ENCODE measurements around the gene ETV3.

The ETV3 gene

DNA sequence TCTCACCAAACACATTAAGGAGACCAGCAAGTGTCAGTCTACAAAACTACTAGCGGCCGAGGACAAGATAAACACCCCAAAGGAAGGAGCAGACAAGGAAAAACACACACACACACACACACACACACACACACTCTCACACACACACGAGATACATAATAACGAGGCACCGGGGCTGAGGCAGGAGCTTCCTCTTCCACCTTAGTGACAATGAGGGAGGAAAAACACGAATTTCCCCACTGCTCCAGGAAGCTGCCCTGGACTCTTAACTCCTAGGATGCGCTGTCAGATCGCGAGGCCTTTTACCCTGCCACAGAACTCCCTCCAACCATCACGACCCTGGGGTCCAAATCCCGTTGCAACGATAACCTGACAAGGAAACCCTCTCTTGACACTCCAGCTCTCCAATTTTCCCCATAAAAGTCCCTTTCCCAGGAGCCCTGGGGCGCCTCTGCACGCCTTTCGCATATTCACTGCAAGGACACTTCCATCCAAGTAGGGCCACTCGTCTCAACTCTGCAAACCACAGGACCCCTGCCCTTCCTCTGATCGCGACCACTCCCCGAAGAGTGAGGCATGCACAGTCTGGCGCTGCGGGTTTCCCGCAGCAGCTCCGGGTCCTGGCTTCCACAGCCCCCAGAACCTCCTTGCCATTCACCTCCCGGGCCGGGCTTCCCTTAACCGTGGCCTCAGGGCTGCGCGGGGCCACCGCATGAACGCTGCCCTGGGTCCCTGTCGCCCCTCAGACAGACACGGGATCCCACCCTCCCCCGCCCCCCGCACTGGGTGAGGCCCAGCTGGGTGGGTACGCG is 581 bp downstream of the ETV3 start:
- DNase-seq: no peak

DNA sequence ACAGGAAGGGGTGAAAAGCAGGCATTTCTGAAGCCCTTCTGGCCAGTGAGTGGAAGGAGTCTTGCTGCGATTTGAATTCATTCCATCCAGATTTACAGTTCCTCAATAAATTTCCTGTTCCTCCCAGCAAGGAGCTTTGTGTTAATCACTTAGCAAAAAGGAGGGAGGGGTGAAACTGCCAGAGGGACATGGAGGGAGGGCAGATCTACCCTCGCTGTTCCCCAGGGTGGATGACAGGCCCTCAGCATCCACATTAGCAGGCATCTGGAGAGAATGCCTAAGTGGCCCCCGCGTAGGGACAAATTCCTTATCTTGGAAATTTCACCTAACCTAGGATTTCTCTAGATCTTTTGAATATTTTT is 1.2 kb downstream of the ETV3 start:
- DNase-seq: no peak

DNA sequence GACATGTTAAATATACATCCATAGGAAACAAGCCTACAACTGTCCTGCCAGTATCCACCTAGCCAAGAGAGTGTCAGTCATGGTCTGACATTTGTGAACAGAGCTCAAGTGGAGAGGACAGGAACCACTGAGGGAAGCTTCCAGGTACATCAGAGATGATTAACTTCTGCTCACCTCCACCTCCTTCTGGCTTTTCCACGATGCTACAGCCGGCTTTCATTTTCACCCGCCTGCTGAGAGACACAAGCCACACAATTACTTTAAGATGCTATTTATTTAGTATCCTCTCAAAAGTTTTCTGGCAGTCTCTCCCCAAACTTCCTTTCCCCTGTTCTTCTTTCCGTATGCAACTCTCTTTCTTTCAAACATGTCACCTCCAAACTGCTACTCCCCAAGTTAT is 2.1 kb downstream of the ETV3 start:
- DNase-seq: no peak

DNA sequence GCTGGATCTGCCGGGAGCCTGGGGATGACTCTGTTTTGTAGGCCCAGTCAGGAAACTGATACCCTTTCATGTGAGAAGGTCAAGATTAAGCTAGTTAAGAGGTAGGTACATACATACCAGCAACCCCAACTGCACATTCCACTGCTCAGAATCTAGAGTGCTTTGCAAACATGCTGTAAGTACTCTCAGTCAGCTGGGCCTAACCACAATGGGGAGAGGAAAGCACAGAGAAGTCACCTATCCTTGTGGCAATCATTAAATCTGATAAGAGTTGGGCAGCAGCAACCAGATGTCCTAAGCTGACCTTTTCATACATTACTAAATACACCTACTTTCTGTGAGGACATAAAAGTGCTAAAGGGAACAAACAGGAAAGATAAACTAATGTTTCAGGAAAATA is 2.5 kb downstream of the ETV3 start:
- no peak for DNase-seq

DNA sequence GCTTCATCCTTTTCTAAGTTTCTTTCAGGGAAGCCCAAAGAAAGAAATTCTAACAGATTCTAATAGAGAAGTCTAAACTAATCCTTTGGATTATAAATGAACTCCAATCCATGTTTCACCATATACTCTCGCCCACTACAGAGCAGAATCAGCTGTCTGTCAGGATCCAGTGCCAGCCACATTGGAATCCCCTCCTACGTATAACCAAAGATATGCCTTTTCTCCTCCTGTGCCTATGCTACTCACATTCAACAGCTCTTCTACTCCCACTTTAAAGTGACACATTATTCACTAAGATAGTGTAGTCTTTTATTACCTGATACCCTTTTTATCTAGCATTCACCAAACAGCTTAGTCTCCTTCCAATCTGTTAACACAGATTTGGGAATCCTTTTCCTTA is 3.1 kb downstream of the ETV3 start:
- no peak for DNase-seq

DNA sequence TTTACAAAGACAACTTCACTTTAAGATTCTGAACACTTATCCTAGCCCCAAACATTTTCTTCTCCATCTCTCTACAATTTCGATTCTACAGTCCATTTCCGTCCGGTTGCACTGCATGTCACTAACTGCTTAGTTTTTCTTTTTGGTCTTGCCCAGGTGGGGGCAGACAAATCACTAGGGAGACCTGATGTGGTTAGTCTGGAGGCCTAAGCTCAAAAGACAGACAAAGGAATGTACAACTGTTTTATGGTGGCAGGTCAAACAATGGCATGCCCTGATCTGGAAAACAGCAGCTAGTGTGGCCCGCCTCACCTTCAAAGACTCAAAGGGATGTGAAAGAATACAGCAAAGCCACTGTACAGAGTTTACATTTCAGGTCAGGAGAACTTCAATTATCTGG is 3.8 kb downstream of the ETV3 start:
- DNase-seq: no peak

DNA sequence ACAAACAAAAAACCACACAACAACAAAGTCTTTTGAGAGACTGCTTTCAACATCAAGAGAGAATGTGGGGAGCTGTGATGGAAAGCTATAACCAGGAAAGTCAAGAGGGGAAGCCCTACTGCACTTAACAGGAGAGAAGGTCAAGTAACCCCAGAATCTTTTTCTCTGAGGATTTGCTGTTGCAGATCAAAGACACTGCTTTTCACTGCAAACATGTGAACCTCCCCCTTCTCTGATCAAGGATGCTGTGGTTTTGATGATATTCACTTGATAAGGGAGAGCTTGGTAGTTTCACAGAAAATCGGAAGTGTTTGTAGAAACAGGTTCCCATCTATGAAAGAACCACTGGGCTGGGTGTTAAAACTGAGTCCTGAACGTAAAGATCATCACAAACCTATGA is 4.8 kb downstream of the ETV3 start:
- peak; percentile 16 for DNase-seq

DNA sequence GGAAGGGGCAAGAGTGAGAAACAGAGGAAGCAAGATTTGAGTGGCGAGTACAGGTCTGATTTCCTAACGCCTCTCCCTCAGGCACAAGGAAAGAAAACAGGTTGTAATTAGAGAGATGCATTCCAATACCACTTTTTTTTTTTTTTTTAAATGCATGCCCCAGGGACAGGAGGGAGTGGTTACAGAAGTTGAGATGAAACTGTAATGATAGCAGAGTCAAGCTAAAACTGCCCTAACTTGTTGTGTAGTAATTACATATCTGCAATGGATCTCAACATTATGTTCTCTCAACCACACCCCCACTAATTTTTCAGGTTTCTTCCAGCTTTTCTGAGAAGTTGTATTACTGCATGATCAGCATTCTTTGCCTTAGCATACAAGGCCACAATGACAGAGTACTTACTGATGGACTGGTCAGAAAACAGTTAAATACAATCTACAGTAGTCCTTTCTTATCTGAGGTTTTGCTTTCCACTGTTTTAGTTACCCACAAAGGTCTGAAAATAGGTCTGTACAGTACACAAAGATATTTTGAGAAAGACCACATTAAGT is 5.5 kb downstream of the ETV3 start:
- no peak for DNase-seq

DNA sequence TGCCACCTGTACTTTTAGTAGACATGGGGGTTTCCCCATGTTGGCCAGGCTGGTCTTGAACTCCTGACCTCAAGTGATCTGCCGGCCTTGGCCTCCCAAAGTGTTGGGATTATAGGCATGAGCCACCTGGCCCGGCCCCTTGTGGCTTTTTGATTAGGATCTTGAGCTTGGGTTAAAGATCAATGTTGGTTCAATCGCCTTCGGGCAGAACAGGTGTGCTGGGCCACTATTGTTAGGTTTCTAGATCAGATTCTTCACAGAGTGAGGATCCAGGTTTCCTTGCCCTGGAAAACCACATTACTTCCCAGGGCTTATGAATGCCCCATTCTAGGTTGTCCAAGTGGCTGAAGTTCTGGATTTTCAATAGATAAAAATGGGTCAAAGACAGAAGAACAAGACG is 6.1 kb downstream of the ETV3 start:
- DNase-seq: no peak

DNA sequence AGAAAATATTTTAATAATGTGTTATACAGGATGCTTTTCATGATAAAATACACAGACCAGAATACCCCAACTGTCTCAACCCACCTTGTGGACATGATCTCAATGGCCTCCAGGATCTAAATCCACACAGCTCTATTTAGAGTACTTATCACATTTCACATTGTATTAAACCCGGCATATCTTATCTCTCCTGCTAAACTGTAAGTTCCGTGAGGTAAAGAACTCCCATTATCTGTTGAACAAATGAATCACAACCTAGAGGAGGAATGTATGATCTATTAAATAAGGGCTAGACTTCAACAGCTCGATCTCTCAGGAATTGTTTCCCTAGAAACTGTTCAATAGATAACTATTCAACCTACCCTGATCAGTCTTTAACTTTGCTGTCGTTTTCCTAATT is 6.9 kb downstream of the ETV3 start:
- no peak for DNase-seq

DNA sequence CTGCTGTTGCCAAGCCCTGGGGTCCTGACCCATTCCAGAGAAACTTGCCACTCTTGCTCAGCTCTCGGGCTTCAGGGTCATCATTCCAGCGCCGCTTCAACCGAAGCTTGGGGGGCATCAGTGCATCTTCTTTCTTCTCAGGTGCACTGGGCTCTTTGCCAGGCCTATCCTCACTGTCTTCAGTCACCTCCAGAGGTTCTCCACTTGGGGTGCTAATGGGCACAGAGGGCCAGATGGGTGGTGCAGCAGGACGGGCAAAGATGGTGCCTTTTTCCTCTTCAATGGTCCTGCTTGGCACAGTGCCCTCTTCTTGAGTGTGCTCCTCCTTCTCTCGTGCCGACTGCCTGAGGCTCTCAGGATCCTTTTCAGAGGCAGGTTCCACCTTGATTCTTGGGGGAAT is 13.3 kb downstream of the ETV3 start:
- DNase-seq: no peak

DNA sequence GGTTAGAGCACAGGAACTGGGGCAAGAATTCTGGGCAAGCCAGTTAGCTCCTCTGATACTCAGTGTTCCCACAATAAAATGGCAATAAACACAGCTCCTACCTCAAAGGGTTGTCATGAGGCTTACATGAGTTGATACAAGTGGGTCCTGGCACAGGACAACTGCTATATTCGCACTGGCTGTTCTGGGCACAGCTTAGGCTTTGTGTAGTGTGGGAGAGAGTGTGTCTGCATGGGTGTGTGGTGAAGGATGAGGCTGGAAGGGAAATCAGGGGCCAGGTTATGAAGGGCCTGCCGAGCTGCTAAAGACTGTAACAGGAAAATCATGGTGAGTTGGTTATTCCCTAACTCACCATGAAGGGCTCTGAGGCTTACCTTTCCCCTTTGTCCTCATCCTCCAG is 18.7 kb downstream of the ETV3 start:
- DNase-seq: no peak

DNA sequence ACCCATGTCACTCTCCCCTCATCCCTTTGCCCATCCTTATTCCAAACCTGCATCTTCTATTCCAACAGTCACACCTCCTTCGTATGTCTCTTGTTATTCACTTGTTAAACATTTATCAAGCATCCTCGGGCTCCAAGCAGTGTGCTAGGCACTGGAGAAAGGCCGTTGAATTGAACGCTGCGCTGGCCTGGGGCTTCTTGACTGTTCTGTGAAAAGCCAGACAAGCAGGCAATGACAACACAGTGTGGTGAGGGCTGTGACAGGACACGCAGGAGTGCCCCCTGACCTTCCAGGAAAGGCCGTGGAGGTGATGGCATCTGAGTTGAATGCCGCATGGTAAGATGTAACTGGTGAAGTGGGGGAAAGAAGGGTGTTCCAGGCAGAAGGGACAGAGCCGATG is 19.2 kb downstream of the ETV3 start:
- no peak for DNase-seq

DNA sequence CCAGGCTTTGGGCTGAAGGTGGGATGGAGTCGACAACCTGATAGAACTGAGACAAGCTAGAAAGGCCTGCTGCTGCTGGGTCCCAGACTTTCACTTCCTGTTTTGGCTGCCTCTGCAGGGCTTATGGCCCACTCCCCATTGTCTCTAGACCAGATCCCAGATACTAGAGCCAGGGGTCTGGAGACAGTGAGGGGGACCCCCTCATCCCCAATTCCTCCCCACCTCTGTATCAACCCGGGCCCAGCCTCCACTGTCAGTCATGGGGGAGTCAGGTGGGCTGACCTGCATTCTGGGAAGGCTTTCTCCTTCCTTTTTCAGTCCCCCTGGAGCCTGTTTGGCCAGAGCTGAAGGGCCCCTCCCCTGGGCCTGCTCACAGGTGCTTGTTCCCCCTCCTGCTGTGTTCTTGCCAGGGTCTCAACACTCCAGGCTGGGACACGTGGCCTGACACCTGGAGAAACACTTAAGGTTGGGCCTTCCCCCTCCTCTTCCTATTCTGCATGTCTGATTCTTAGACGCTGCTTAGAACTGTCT is 20.6 kb downstream of the ETV3 start:
- DNase-seq: no peak

DNA sequence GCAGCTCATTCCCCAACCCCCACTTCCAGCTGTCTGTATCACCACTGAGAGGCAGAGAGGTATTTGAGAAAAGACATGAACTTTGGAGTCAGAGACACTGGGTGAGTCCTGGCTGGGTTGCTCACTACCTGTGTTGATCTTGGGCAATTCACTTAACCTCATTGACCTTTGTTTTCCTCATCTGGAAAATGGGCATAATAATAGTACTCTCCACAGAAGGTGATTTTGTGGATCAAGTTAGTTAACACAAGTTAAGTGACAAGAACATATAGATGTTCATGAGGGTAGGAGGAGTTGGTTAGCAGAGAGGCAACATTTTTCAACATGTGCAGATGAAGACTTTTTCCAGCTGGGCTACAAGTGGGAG is 21.5 kb downstream of the ETV3 start:
- no peak for DNase-seq

DNA sequence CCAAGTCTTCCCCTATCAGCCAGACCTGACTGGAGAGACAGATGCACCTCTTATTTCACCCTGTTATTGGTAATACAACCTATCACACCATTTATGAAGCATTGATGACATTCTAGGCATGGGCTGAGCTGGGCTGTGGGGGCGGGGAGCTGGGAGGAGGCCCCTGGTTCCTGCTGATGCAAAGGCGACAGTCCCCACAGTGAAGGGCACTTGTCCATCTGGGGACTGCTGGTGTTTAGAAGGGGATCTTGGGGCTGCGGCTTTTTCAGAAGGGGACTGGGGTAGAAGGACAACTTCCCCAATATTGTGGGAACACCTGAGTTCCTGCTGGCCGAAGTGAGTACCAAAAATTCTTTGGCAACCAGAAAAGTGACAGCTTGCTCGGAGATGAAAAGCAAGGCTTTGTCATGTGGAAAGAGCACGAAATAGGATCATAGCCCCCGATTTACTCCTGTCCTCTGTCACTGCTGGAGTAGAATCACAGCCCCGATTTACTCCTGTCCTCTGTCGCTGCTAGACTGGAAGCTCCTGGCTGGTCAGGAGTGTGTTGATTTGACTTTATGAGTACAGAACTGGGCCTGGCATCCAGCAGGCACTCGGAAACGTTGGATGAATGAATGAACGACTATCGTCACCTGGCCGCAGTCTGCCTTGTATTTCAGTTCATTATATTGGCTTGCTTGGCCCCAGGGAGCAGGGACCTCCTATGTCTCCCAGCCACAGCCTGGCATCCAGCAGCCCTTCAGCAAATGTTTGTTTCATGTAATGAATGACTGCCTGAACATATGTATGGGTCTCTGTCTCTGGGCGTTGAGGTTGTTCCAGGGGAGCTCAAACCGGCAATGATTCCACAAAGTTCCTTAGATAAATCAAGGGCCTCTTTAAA is 22.1 kb downstream of the ETV3 start:
- no peak for DNase-seq

DNA sequence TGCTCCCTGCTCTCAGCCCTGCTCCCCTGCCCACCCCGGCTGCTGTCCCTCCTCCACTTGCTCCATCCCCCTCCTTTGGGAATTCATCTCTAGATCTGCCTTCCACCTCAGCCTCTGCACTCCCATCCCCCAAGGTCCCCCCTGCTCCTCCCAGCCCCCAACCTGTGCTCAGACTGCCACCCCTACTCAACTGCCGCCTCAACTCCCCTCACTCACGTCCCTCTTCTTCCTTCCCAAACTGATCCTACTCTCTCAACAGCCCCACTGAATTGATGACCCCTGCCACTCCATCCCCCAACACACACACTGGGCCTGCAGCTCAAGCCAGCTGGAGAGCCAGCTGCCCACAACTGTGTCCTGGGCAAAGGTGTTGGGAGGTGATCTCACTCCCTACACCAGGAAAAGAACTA is 22.8 kb downstream of the ETV3 start:
- no peak for DNase-seq

DNA sequence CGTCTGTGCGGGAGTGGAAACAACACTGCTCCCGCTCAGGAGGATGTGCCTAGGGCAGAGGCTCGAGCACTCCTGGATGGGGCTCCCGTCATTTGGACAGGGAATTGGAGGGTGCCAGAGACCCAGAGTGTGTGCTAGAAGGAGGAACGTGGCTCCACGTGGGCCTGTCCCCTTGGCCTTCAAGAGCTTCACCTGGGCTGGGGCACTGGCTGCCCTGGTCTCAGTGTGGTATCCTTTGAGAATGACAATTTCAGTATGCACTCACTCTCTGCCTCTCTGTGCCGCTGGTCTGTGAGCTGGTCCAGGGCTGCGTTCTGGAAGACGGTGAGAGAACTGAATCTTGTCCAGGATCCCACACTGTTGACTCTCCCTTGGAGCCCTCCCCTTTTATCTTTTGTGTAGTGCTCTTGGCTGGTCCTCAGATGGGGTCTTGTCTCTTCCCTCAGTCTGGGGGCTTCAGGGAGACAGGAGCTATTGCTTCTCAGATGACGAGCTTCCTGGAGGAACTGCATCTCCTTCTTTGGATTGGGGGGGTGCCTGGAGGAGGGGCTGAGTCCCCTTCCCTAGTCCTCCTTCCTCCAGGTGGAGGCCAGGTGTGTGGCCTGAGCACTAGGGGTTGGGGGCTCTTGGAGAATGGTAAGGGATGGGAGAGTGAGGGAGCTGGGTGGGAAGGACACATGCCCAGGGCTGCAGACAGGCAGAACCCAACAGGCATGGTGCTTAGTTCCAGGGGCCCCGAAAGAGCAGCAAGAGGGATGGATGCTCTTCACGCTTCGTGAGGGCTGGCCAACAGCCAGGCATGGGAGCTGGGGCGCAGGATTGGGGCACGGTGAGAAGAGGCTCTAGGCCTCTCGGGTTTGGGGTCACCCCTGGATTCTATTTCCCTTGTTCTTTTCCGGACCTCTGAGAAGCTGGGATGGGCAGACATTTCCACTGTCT is 23.7 kb downstream of the ETV3 start:
- no peak for DNase-seq

DNA sequence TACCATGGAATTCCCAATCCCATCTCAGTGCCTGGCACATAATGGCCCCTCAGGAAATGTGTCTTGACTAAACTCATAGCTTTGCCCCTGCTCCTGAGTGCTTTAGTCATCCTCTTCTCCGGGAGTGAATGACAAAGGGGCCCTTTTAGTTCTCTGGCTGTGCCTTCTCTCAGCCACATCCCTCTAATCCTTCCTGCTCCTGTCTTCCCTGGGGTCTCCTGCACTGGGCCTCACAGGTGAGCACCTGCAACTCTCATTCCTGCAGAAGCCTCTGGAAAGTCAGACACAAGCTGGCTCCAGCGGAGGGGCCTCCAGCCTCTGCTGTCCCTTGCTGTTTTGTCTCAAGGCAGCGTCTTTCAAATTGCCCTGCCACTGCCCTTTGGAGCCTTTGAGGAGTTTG is 24.6 kb downstream of the ETV3 start:
- no peak for DNase-seq

DNA sequence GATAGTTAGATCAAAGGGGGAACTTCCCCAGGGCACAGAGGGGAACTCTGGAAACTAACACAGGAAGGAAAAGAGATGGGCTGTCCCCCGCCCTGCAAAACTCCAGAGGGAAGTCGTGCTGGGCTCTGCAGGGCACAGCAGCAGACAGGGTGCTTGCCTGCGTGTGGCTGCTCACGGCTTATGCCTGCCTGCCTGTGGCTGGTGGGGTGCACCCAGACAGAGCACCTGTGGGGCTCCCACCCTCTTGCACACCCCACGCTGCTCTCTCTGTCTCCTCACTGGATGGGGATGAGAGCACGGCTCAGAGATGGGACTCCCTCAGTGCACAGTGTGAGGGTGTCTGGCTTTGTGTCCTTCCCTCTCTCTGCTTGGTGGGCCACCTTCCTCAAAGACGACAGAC is 25.1 kb downstream of the ETV3 start:
- DNase-seq: no peak

DNA sequence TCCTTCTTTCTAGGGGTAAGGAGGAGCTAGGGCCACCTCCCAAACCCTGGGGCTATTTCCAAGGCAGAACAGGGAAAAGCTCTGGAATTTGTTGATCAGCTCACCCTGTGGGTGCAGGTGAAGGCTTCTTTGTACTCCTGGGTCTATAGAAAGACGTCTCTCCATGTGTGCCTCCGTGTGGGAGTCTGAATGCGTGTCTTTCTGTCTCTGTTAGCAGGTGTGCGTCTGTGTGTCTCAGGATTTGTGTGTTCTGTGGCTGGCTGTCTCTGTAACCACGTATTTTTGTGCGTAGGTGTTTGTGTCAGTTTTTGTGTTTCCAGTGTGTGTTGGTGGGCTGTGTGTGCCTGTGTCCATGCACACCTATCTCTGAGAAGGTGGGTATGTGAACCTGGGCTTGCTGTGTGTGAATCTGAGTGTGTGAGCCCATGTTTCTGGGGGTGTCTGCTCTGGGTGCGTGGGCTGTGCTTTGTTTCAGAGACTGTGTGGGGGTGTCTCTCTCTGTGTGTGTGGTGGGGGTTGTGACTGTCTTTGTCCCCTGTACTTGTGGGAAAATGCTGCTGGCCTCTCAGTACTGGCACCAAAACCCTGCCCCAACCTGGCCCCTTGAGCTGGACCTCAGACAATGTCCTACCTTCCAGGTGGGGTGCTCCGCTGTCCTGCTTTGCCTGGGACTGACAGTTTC is 25.9 kb downstream of the ETV3 start:
- DNase-seq: no peak

Data from stimulated activated CD4-positive, alpha-beta T cell treated with anti-CD3 and anti-CD28 coated beads, Interleukin-4, amount 100 ng/mL, for 24 hours (primary cell).